Urothelium cell line (cell line): ENCODE measurements around the gene PLXNB3.
A peak's percentile ranks its signal among the peaks of the same experiment; 100 is the strongest.

Experiments used
- DNase-seq: peaks from one replicate; pipeline ENCODE4 v3.0.0; 2011; ENCODE audit warnings: low spot score, mixed read lengths
- FAIRE-seq: peaks from 2 replicates; lab custom pipeline; 2011; peaks lifted over from hg19 to GRCh38; lab: Jason Lieb, UNC

The PLXNB3 gene

DNA sequence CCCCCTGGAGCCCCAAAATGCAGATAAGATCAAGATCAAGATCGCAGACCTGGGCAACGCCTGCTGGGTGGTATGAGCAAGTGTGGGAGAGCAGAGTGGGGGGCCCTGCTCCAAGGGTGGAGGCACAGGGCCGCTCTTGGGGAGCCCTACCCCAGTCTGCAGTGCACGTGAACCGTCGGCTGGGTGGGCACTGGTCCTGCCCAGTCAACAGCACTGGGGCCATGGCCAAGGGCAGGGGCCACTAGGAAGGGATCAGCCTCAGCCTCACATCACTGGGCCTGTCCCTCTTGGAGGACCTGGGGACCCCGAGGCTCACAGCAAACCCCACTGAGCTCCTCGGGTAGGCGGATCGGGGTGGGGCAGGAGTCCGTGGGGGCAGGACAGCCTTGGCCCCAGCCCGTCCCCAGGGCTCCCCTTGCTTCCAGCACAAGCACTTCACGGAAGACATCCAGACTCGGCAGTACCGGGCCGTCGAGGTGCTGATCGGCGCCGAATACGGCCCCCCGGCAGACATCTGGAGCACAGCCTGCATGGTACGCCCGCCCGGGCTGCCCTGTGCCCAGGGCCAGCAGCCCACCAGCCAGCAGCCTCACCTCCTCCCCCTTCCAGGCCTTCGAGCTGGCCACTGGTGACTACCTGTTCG is 20.4 kb downstream of the PLXNB3 start:
- DNase-seq (no peak), FAIRE-seq (no peak)

DNA sequence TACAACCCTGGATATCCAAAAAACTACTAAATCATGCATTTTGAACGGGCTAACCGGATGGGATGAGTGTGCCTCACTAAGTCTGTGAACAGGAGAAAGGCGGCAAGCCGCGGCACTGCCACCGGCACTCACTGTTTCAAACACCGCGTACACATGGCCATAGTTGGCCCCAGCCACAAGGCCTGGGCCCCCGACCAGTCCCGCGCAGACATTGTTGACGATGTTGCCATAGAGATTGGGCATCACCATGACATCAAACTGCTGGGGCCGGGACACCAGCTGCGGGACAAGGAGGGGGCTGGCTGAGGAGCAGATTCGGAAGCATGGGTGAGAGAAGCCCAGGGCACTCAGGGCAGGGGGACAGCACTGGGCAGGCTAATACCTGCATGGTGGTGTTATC is 22.6 kb downstream of the PLXNB3 start:
- FAIRE-seq = no peak
- no peak for DNase-seq

GRCh38 chrX:153789654-153790053 is 25.6 kb downstream of the PLXNB3 start:
- DNase-seq = no peak
- FAIRE-seq = no peak

- FAIRE-seq = no peak
- no peak for DNase-seq
These were observed 27.2 kb downstream of the PLXNB3 start for GRCh38 chrX:153791104-153791852.

DNA sequence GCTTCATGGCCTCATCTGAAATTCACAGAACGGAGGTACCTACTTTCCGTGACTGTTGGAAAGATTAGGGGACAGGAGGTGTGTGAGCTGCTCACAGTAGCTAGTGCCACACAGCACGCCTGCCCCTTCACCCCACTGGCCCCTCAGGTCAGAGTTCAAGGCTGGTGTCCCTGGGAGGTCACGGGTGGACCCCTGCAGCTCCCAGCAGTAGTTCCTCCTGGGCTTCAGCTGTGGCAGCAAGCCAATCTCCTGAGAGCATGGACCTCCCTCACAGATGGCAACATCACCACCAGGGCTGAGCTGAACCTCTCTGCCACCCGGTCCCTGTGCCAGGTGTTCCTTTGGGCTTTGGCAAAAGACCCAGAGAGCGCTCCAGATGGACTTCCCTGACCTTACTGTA is 28.3 kb downstream of the PLXNB3 start:
- FAIRE-seq (no peak), DNase-seq (no peak)

GRCh38 chrX:153793291-153793690 is 29.2 kb downstream of the PLXNB3 start:
- DNase-seq = no peak

DNA sequence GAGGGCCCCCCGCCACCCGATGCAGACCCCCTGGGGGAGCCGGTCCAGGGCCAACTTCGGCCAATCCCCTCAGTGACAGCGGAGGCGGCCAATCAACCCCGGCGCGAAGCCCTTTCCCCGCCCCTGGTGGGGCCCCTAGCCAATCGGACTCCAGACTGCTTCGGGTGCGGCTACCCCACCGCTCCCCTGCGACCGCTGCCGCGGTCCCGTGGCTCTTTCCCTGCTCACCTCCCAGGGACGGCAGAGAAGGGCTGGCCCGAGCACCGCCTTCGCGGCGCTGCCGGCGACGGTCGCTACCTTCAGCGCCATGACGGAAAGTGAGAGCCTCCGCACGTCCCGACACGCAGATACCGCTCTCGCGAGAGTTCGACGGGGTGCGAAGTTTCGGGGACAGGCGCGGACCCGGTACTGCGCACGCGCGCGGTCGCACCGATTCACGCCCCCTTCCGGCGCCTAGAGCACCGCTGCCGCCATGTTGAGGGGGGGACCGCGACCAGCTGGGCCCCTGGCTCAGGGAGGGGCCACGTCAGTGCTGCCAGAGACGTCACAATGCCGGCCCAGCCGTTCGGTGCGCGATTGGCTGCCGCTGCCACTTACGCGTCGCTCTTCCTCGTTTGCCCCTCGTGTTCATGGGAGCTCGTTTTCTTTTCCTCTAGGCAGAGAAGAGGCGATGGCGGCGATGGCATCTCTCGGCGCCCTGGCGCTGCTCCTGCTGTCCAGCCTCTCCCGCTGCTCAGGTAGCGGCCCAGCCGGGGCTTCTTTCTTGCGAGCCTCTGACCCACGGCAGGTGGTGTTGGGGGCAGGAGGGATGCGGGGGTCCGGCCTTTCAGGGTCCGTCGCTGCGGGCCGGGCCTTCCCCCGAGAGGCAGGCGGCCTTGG is 30.2 kb downstream of the PLXNB3 start, which contains the start of the genes IDH3G and SSR4:
TSS of gene IDH3G (minus strand) at position 358 of the 879 bp plus-strand sequence. CDS start at position 309, 49 bp downstream.
TSS of gene SSR4 (plus strand) at position 651 of the 879 bp plus-strand sequence. CDS start at position 671, 20 bp downstream.
- peak; percentile 98 for DNase-seq
- peak; percentile 84 for FAIRE-seq

More at GRCh38 chrX:153793291-153793690, 29.2 kb downstream of the PLXNB3 start:
- FAIRE-seq = no peak

- FAIRE-seq = no peak
- DNase-seq = no peak
These were observed 31.1 kb downstream of the PLXNB3 start for GRCh38 chrX:153794897-153795816.

GRCh38 chrX:153797415-153798015 is 33.5 kb downstream of the PLXNB3 start:
- no peak for DNase-seq

DNA sequence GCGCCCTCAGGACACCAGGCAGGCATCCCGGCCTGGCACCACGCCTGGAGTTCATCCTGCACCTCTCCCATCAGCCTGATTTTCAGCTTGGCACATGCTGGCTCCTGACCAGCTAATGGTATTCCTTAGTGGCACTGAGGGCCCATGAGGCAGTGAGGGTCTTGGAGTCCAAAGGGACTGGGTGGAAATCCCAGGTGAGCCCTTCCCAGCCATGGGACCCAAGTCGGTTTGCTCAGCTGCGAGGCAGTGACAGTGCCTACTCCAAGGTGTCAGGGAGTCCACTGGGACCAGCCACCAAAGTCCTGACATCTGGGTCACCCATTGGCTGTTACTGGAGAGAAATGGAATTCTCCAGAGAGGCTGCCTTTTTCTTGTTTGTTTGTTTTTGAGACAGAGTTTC is 35.3 kb downstream of the PLXNB3 start:
- no peak for FAIRE-seq
- no peak for DNase-seq

More at GRCh38 chrX:153797415-153798015, 33.5 kb downstream of the PLXNB3 start:
- no peak for FAIRE-seq

DNA sequence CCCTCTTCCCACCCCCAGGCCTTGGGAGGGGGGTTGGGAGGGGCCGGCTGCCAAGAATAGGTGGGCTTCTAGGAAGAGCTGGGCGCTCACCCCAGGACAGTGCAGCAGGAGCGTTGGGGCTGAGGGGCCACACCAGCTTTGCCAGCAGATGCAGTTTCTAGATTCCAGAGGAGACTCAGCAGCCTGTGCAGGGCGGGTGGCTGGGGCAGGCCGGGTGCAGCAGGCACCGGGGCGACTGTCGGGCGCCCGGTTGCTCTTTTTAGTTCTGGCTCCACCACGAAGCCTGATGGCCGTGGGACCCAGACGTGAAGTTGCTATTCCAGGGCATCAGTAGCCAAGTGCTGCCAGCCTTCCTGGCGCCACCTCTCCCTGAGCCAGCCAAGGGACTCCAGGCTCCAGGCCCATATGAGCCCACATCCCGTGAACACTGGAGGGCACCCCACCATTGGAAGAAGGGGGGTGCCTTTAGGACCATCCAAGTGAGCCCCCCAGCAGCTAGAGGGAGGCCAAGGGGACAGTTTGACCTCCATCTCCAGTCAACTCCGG is 36.2 kb downstream of the PLXNB3 start:
- DNase-seq (no peak), FAIRE-seq (no peak)

DNA sequence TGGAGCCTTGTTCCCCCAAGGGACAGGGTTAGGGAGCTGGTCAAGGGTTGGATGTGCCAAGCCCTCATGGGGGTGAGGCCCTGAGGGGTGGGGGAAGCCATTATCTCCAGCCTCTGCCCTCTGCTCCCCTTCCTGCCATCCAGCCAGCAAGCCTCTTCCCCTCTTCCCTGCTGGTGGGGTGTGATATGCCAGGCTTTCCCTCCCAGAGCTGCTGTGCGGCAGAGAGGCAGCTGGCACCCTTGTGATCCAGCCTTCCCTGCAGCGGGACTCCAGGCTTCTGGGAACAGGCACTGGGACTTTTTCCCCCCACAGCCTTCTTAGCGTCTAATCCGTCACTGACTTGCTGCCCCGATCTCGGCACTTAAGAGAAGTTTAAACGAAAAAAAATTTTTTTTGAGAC is 36.7 kb downstream of the PLXNB3 start:
- DNase-seq (no peak), FAIRE-seq (no peak)

DNA sequence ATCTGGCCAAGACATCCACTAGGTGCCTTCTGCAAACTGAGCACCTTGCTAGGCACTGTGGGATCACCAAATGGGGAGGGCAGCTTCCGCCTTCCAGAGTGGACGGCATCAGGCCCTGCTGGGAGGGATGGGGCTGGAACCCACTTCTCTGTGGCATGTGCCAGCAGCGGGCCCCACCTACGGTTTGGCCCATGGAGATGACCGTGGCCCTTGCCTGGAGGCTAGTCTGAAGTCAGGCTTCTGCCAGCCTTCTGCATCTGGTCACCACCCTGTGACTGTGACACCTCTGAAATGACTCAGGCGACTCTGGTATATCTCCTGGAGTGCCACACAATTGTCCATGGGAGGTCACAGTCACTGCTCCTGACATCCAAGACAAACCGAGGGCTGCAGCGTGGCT is 37.6 kb downstream of the PLXNB3 start:
- FAIRE-seq = no peak
- DNase-seq = no peak

GRCh38 chrX:153802513-153803045 is 38.5 kb downstream of the PLXNB3 start:
- FAIRE-seq = no peak
- no peak for DNase-seq

DNA sequence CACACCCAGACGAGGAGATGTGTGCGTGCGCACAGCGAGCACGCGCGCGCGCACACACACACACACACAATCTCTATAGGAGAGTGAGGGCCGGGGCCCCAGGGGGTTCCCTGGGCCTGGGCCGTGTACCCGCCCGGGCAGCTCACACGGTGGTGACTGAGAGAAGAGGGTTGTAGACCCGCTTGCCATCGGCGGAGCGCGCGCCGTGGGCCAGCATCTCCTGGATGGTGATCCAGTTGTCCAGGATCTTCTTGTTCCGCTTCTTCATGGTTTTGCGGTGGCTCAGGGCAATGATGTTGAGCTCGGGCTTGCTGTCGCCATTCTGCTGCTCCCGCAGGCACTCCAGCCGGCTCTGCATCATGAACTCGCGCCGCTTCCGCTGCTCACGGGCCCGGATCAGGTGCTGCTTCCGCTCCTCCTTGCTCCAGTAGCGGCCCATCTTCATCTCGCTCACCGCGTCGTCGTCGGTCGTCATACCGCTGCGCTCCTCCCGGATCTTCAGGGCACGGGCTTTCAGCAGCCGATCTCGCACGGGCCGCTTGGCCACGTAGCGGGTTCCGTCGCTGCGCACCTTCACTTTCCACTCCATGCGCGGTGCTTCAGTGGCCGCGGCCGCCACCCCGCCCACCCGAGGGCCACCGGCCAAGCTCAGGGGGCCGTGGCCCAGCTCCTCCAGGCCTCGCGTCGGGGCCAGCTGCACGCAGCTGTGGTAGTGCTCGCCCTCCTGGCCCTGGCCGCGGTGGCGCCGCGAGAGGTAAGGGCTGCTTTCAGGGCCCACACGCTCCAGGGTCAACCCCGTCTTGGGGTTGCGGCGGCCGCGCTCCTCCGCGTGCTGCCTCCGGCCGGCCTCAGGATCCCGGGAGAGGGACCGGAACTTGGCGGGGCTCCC is 39.4 kb downstream of the PLXNB3 start:
- FAIRE-seq (no peak), DNase-seq (no peak)

- FAIRE-seq (no peak), DNase-seq (no peak)
These were observed 40.1 kb downstream of the PLXNB3 start for GRCh38 chrX:153804100-153804595.

DNA sequence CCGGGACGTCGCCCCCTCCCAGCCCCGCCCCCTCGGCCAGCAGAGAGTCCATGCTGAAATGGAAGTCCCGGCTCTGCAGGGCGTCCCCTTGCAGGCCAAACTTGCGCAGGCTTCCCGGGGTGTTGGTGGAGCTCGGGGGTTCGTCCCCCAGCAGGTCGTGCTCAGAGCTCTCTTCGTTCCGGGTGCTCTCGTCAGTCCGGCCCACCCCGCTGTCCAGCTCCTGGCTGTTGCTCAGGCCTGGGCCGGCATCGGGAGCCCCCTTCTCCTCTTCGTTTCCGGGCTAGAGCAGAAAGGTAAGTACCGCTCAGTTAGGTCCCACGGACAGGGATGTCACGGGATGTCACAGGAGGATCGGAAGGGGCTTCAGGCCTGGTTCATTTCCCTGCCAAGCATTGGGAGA is 40.6 kb downstream of the PLXNB3 start:
- FAIRE-seq = no peak
- no peak for DNase-seq

GRCh38 chrX:153805436-153805835 is 41.4 kb downstream of the PLXNB3 start:
- FAIRE-seq = no peak

More at GRCh38 chrX:153805436-153805835, 41.4 kb downstream of the PLXNB3 start:
- no peak for DNase-seq
